K562 (cell line): ENCODE measurements around the gene MLN. TPM values are rescaled to one million over a fixed set of nuclear protein-coding genes. Genes with fewer than 3 reads are reported as not detected.
A peak's percentile ranks its signal among the peaks of the same experiment; 100 is the strongest.

Experiments used
- BRD9 ChIP-seq: fragments of 450-650 bp; IDR thresholded peaks from 2 replicates; pipeline ENCODE4 v1.6.1; 2018; ENCODE audit warnings: low read depth; ENCODE audit not compliant: partially characterized antibody
- FOXK2 ChIP-seq, 2 experiments: fragments of 450-650 bp; IDR thresholded peaks in 1 of 2; conservative IDR thresholded peaks in 1 of 2; 2 replicates each; pipeline ENCODE4 v1.6.1; 2016; ENCODE audit warnings: low read depth in 2 of 2, mild to moderate bottlenecking in 1 of 2
- FUS ChIP-seq: fragments of 200-400 bp; formaldehyde crosslinking; optimal IDR thresholded peaks from 2 replicates; pipeline ENCODE3; 2017; ENCODE audit warnings: low read depth, low read length
- GTF3C2 ChIP-seq: IDR thresholded peaks from 3 replicates; pipeline ENCODE4 v1.6.1; 2011; ENCODE audit warnings: borderline replicate concordance, mild to moderate bottlenecking, moderate library complexity; ENCODE audit not compliant: insufficient read length; ENCODE audit errors: extremely low read depth
- ILF3 ChIP-seq: fragments of 450-650 bp; IDR thresholded peaks from 2 replicates; pipeline ENCODE4 v1.6.1; 2018; ENCODE audit warnings: antibody characterized with exemption, mild to moderate bottlenecking, moderate library complexity, borderline replicate concordance
- KDM1A ChIP-seq, 2 experiments: fragments of 450-650 bp; IDR thresholded peaks; 2 replicates each; pipeline ENCODE4 v1.6.1; 2016; ENCODE audit warnings: mild to moderate bottlenecking in 2 of 2
- PHB ChIP-seq: fragments of 250-450 bp; sonication (Bioruptor Pico); IDR thresholded peaks from 2 replicates; pipeline ENCODE4 v1.5.0; 2021
- RBM17 ChIP-seq: fragments of 200-400 bp; formaldehyde crosslinking; IDR thresholded peaks from 2 replicates; pipeline ENCODE4 v1.6.1; 2017; ENCODE audit warnings: low read depth, mild to moderate bottlenecking, low read length, borderline replicate concordance
- SMAD2 ChIP-seq: fragments of 150-350 bp; IDR thresholded peaks from 2 replicates; pipeline ENCODE4 v1.6.1; 2014; ENCODE audit warnings: low read depth, mild to moderate bottlenecking, low read length
- ZNF239 ChIP-seq: fragments of 250-450 bp; sonication (Bioruptor Pico); IDR thresholded peaks from 2 replicates; pipeline ENCODE4 v1.4.0; 2020; ENCODE audit warnings: mild to moderate bottlenecking
- ZNF764 ChIP-seq: fragments of 250-450 bp; sonication (Bioruptor Pico); IDR thresholded peaks from 2 replicates; pipeline ENCODE4 v1.4.0; 2020; ENCODE audit warnings: low read depth, mild to moderate bottlenecking, moderate library complexity
- polyA plus RNA-seq, 8 experiments: library from polyadenylated mRNA; depleted of rRNA in 4 of 8; stranded (reverse) in 5 of 8; unstranded in 3 of 8; fragments of >200 nt; fragmentation: Nextera tagmentation in 2 of 8; fragmentation: Illumina TruSeq in 1 of 8; extraction: Ambion mirVana in 2 of 8; extraction: Trizol in 1 of 8; gene quantifications; 2 replicates each; pipeline versions ENCODE4 v1.2.1 to v1.2.3, GENCODE V29; 2011 to 2014; ENCODE audit warnings: inconsistent platforms in 1 of 8, missing spikeins in 1 of 8
- total RNA-seq, 7 experiments: library from RNA; depleted of rRNA in 6 of 7; stranded (reverse); fragments of >200 nt in 6 of 7; fragmentation: Illumina TruSeq in 2 of 7; extraction: Trizol in 2 of 7; gene quantifications; 2 replicates each; pipeline versions ENCODE4 v1.2.1 to v1.2.3, GENCODE V29; 2011 to 2021; ENCODE audit warnings: low replicate concordance in 1 of 7
- TF ChIP-seq, protein P1 (sequence below), 2 experiments: fragments of 450-650 bp; formaldehyde crosslinking in 1 of 2; IDR thresholded peaks; 2 replicates each; pipeline versions ENCODE4 v1.4.0 to v1.6.1; 2014 to 2020; ENCODE audit warnings: mild to moderate bottlenecking in 2 of 2, borderline replicate concordance in 1 of 2, low read depth in 1 of 2
- TF ChIP-seq, protein P2 (sequence below): fragments of 450-650 bp; IDR thresholded peaks from 2 replicates; pipeline ENCODE4 v1.6.1; 2017; ENCODE audit warnings: antibody characterized with exemption

Gene MLN
- total and polyA plus RNA-seq, 9 of the 15 experiments (the other 6 are each of a cell fraction or from before 2014, with no cell fraction given): not detected

- TF ChIP-seq, protein P1, sequence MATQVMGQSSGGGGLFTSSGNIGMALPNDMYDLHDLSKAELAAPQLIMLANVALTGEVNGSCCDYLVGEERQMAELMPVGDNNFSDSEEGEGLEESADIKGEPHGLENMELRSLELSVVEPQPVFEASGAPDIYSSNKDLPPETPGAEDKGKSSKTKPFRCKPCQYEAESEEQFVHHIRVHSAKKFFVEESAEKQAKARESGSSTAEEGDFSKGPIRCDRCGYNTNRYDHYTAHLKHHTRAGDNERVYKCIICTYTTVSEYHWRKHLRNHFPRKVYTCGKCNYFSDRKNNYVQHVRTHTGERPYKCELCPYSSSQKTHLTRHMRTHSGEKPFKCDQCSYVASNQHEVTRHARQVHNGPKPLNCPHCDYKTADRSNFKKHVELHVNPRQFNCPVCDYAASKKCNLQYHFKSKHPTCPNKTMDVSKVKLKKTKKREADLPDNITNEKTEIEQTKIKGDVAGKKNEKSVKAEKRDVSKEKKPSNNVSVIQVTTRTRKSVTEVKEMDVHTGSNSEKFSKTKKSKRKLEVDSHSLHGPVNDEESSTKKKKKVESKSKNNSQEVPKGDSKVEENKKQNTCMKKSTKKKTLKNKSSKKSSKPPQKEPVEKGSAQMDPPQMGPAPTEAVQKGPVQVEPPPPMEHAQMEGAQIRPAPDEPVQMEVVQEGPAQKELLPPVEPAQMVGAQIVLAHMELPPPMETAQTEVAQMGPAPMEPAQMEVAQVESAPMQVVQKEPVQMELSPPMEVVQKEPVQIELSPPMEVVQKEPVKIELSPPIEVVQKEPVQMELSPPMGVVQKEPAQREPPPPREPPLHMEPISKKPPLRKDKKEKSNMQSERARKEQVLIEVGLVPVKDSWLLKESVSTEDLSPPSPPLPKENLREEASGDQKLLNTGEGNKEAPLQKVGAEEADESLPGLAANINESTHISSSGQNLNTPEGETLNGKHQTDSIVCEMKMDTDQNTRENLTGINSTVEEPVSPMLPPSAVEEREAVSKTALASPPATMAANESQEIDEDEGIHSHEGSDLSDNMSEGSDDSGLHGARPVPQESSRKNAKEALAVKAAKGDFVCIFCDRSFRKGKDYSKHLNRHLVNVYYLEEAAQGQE (IDR thresholded peaks at IDR 0.05; ENCODE audit: borderline replicate concordance): peak; percentile 80
- TF ChIP-seq, protein P1 (CRISPR knock-in tag; IDR thresholded peaks at IDR 0.05; ENCODE audit: low read depth): 0 out of 2 replicates have a peak, but pooled peaks have one; percentile 22
- no peak for TF ChIP-seq PHB (CRISPR knock-in tag)
- no peak for TF ChIP-seq FUS
- TF ChIP-seq BRD9: peak; percentile 64
- no peak for TF ChIP-seq ILF3
- peak; percentile 50 to 80; a peak in 3 of 4 replicates for TF ChIP-seq FOXK2 (conservative IDR thresholded peaks at IDR 0.05 in 1 of 2, IDR thresholded peaks at IDR 0.05 in 1 of 2; ENCODE audit: low read depth in 2 of 2)
- no peak; the same call in 1 of the 2 replicates for TF ChIP-seq ZNF239
- TF ChIP-seq, protein P2, sequence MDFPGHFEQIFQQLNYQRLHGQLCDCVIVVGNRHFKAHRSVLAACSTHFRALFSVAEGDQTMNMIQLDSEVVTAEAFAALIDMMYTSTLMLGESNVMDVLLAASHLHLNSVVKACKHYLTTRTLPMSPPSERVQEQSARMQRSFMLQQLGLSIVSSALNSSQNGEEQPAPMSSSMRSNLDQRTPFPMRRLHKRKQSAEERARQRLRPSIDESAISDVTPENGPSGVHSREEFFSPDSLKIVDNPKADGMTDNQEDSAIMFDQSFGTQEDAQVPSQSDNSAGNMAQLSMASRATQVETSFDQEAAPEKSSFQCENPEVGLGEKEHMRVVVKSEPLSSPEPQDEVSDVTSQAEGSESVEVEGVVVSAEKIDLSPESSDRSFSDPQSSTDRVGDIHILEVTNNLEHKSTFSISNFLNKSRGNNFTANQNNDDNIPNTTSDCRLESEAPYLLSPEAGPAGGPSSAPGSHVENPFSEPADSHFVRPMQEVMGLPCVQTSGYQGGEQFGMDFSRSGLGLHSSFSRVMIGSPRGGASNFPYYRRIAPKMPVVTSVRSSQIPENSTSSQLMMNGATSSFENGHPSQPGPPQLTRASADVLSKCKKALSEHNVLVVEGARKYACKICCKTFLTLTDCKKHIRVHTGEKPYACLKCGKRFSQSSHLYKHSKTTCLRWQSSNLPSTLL: no peak
- TF ChIP-seq SMAD2: no peak
- no peak for TF ChIP-seq GTF3C2
- no peak for TF ChIP-seq RBM17
- peak; percentile 71 to 82 for TF ChIP-seq KDM1A (IDR thresholded peaks at IDR 0.05)
- no peak for TF ChIP-seq ZNF764 (CRISPR knock-in tag)
Observed at GRCh38 chr6:33840048-33840926, 36.5 kb upstream of the MLN start (continued).
